ENCODE results near the gene SMC1B.
"Not testable (repeated sequence)": the region's sequence is repeated elsewhere in the genome, so short reads cannot be mapped to it uniquely, and the experiment has no call there.

SMC1B gene, protein sequence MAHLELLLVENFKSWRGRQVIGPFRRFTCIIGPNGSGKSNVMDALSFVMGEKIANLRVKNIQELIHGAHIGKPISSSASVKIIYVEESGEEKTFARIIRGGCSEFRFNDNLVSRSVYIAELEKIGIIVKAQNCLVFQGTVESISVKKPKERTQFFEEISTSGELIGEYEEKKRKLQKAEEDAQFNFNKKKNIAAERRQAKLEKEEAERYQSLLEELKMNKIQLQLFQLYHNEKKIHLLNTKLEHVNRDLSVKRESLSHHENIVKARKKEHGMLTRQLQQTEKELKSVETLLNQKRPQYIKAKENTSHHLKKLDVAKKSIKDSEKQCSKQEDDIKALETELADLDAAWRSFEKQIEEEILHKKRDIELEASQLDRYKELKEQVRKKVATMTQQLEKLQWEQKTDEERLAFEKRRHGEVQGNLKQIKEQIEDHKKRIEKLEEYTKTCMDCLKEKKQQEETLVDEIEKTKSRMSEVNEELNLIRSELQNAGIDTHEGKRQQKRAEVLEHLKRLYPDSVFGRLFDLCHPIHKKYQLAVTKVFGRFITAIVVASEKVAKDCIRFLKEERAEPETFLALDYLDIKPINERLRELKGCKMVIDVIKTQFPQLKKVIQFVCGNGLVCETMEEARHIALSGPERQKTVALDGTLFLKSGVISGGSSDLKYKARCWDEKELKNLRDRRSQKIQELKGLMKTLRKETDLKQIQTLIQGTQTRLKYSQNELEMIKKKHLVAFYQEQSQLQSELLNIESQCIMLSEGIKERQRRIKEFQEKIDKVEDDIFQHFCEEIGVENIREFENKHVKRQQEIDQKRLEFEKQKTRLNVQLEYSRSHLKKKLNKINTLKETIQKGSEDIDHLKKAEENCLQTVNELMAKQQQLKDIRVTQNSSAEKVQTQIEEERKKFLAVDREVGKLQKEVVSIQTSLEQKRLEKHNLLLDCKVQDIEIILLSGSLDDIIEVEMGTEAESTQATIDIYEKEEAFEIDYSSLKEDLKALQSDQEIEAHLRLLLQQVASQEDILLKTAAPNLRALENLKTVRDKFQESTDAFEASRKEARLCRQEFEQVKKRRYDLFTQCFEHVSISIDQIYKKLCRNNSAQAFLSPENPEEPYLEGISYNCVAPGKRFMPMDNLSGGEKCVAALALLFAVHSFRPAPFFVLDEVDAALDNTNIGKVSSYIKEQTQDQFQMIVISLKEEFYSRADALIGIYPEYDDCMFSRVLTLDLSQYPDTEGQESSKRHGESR

DNA sequence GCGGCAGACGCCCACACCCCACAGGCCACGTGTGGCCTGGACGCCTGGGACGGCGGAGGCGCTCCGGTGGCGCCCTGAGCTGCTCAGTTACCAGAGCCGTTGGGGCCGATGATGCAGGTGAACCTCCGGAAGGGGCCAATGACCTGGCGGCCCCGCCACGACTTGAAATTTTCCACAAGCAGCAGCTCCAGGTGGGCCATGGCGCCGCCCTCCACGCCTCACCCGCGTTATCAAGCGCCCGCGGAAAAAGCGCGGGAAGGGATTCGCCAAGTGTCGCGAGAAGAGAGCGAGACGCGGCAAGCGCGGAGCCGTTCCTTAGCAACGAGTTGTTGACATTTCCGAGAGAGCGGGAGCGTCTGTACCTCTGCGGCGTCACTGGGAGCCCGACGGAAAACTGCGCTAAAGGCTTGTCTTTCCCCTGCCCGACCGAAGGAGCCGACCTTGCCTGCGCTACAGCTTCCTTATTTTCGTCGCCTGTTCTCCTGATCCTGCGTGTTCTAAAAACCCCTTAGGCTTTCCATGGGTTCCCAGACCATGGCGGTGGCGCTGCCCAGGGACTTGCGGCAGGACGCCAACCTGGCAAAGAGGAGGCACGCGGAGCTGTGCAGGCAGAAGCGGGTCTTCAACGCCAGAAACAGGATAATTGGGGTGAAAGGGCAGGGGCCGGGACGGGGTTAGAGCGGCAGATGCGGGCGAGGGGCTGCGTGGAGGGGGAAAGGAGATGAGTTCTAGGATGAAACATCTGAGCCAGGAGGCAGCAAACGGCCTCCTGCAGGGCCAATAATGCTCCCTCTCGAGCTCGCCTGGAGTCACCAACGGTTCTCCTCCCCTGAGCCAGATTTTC, at the start of gene SMC1B, which contains the start of gene RIBC2:
Gene SMC1B (minus strand): TSS at position 232 of the 844 bp plus-strand sequence. CDS start 32 bp downstream, at position 200.
Gene RIBC2 (plus strand): TSS at position 326 of the 844 bp plus-strand sequence. CDS start 194 bp downstream, at position 520.
- DNase-seq: peak; percentile 69

DNA sequence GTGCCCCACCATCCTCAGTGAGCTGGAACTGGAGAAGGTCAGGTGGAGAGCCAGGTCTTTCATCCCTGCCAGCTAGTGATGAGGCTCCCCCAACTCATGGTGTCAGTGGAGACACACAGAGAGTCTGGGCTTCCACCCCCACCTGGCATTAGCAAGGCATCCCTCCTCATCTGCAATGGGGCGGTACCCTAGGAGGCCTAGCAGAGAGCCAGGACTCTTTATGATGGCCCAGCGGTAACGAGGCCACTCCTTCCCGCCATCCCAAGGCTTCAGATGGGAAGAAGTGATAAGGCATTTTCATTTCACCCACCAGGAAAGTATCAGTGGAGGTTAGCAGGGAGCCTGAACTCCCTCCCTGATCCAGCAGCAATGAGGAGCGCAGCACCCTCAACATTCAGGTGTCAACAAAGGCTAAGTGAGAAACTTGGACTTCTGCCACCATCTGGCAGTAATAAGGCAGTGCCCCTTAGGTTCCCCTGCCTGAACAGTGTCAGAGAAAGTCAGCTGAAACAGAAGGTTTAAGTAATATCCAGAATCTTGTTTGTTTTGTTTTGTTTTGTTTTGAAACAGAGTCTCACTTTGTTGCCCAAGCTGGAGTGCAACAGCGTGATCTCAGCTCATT, 48.7 kb upstream of the SMC1B start:
- DNase-seq: peak; percentile 48

DNA sequence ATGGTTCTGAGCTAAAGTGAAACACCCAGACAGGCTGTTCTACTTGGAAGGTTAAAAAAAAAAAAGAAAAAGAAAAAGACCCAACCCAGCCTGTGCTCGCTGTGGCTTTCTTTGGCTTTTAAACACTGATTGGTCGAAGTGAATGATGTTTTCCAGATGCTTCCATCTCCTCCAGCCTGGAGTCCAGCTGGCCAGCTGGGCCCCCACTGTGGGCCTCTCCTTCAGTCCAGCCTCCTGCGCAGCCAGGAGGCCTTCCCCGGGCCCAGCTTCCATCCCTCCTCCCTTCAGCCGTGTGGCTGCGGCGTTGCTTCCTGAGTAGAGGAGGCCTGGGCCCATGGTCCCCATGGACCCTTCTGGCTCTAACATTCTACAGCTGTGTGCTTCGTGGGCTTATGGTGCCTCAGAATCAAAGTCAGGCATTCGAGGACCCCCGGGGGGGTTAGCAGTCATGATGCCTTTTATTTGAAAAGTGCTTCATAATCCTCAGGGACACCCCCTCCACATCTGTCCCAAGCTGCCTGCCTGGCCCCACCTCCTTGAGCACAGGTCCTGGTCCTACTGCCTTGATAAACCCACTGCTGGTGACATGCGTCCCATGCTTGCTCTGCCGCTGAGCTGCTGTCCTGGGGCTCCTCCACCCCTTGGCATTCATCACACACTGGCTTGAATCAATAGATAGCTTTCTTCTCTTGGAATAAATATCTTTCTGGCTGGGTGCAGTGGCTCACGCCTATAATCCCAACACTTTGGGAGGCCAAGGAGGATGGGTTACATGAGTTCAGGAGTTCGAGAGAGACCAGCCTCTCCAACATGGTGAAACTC, 47.1 kb upstream of the SMC1B start:
- no peak for DNase-seq

DNA sequence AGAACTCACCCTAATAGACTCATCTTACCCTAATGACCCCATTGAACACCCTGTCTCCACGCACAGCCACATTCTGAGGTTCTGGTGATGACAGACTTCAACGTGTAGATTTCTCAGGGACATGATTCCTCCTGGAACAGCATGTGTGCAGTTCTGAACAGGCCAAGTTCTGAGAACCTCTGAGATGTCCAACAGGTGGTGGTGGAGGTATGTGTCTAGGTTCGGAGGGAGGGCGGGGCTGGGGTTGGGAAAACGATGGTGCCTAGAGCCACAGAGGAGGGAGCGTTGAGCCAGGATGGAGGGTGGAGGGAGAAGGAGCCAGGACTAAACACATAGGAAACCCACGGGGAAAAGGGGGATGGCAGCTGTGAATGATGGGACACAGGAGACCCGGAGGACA, 45.8 kb upstream of the SMC1B start:
- DNase-seq: no peak

DNA sequence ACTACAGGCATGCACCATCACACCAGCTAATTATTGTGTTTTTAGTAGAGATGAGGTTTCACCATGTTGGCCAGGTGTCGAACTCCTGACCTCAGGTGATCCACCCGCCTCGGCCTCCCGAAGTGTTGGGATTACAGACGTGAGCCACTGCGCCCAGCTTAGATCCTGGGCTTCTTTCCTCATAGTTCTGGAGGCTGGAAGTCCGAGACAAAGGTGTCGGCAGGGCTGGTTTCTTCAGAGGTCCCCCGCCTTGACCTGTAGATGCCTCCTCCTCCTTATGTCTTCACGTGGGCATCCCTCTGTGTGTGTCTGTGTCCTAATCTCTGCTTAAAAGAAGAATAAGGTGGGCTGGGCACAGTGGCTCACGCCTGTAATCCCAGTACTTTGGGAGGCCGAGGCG, 45.1 kb upstream of the SMC1B start:
- no peak for DNase-seq

DNA sequence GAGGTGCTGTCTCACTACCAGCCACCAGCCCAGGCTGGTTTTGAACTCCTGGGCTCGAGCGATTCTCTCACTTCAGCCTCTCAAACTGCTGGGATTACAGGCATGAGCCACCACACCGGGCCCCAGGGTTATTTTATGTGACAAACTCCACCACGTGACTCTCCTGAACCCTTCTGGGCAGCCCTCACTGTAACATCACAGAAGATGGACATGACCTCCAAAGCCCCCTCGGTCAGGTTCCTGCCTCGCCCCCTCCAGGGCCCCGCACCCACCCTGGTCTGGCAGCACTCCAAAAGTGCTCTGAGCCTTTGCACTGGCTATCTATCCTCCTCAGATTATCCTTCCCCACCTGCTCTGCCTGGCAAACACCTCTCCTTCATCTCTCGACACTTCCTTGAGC, 43.4 kb upstream of the SMC1B start:
- DNase-seq: no peak

DNA sequence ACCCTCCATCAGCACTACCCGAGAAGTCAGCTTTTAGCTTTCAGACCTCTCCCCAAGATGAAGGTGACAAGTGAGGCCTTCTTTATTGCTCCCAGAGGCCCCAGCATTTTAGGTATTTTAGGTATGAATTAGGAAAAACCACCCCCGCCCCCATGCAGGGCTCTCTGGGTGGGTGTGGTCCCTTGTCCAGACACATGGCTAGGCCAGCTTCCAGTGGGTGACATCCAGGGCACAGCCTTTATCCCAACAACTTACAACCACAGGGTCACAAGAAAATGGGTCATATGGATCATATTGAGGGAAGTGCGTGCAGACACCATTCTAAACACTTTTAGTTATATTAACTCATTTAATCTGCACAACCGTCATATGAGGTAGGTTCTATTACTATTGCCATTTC, 42.2 kb upstream of the SMC1B start:
- no peak for DNase-seq

DNA sequence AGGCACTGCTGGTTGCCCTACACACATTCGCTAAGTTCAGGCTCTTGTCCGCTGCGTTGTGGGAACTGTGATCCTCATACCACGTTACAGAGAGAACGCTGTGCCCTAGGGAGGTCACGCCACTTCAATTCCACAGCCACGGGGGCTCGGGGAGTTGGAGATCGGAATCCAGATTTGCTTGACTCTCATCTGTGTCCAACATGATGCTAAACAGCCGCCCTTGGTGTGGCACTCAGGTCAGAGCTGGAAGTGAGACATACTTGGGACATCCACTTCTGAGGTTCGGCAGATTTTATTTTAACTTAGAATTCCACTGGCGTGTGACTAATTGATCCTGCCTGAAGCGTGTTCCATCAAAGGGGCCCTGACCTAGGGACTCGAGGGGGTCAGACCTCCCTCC, 41.8 kb upstream of the SMC1B start:
- no peak for DNase-seq

DNA sequence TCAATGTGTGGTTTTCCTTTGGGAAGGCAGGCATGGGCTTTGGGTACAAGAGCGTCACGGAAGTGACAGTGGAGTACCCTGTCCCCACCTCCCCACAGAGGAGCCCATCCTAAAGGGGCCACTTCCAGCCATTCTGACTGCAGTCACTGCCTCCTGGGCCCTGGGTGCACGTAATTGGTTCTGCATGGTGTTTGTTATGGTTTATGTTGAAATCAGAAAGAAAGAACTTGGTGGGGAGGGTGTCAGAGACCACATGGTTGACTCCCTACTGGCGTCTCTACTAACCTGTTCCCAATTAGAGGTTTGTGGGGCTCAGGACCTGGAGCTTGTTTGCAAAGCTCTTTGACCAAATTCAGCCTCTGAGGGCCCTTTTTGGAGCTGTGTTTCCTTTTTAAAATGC, 40.9 kb upstream of the SMC1B start:
- DNase-seq: no peak

DNA sequence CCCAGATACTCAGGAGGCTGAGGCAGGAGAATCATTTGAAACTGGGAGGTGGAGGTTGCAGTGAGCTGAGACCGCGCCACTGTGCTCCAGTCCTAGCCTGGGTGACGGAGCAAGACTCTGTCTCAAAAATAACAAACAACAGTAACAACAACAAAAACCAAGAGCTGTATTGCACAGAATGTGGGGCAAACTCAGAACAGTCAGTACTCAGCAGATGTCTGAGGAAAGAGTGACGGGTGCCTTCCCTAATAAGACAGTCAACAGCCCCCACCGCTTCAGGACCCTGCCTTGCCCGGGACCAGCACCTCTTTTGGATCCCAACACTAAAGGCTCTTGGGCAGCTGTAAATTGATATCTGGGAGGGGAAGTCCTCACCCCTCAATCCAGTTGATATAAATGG, 40.4 kb upstream of the SMC1B start:
- DNase-seq: no peak

DNA sequence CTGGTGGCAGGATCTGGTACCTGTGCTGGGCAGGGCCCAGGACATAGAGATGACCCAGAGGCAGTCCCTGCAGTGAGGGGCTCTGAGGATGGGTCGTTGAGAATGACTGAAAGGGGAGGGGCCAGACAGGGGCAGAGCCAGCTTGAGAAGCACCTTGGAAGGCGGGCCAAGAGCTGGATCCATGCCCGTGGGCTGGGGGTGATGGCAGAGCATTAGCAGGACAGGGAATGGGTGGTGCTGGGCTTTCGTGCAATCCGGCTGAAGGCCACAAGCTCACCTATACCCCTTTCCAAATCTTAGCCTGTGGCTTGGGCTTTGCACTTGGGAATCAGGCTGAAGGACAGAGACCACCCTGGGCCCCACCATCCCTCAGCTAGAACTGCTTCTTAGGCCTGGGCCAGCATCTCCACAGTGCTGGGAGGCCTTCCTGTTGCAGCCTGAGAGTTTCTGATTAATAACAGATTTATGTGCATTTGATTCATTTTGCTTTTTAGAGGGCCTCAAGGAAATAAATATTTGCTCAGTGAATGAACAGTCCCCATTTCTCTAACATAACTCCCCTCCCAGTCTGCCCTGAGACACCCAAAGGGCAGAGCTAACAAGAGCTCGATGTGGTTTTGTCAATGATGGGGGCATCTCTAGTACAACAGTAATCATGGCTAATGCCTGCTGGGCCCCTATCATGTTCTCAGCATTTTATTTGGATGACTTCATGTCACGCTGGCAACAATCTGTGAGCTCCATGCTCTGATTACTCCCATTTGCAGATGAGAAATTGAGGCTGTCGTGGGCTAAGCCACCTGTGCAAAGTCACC, 39.4 kb upstream of the SMC1B start:
- no peak for DNase-seq

DNA sequence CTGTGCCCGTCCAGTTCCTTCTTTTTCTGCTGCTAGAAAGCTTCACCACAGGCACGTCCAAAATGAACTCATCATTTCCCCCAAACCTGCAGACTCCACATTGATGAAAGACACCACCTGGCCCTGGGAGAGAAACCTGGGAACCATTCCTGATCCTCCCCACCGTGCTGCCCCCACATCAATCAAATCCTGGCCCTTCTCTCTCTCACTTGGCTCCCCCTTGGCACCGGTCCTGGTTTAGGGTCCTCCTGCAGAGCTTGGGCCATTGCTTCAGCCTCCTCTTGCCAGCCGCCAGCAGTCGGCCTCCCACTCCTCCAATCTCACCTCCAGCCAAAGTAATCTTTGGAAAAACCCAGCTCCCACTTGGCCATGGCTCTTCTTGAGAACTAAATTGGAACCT, 38.6 kb upstream of the SMC1B start:
- no peak for DNase-seq

DNA sequence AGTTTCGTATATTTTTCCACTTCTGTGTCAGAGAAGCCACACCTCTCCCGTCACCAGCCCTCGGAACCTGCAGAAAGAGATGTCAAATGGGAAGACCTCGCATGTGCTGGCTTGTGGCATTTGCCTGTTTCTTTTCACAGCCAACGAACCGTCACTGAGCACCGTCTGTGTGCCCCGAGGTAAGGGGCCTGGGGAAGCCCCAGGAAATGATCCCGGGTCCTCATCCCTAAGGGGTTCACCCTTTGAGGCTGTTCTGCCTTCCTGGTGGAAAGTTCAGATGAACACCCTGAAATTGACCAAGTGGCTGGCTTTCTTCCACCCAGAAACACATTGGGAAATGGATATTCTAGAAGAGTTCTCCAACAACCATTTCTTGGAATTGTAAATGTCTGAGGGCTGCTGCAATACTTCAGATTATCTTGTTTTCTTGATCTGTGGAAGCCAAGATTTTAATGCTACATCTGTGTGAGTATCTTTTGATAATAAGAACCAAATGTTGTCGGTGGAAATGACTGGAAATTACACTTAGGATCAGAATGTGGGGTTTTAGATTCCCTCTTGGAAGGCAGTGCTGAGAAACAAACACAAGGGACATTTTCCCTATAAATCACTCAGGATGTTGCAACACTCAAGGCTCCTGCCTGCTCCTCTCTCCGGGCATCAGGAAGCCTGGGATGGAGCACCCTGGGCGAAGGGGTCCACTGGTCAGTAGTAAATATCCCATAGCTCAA, 37.7 kb upstream of the SMC1B start:
- no peak for DNase-seq

DNA sequence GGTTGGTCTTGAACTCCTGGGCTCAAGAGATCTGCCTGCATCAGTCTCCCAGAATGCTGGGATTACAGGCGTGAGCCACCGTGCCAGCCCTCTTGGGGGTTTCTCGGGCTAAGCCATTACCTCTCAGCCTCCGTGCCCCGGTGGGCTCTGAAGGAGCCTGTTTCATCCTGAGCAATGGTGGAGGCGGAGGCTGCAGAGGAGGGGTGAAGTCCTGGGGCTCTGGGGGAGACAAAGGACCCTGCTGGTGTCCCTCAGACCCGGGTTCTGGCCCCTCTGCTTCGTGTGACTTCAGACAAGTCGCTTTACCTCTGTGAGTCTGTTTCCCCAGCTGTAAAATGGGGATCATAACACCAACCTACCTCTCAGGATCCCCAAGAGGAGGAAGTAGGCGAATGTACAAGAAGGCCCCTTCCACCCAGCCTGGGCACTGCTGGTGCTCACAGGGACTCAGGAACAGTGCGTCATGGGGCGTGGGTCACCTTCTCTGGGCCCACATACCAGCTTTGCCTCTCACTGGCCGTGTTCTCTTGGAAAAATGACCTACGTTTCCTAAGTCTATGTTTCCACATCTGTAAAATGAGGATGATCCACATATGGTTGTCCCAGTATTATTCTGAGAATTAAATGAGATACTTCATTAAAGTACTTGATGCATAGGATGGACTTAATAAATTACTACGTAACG, 36.8 kb upstream of the SMC1B start:
- DNase-seq: no peak

DNA sequence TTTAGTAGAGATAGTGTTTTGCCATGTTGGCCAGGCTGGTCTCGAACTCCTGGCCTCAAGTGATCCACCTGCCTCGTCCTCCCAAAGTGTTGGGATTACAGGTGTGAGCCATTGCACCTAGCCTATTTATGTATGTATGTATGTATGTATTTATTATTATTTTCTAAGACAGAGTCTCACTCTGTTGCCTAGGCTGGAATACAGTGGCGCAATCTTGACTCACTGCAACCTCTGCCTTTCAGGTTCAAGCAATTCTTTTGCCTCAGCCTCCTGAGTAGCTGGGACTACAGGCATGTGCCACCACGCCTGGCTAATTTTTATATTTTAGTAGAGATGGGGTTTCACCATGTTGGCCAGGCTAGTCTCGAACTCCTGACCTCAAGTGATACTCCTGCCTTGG, 36.0 kb upstream of the SMC1B start:
- DNase-seq: not testable (repeated sequence)

DNA sequence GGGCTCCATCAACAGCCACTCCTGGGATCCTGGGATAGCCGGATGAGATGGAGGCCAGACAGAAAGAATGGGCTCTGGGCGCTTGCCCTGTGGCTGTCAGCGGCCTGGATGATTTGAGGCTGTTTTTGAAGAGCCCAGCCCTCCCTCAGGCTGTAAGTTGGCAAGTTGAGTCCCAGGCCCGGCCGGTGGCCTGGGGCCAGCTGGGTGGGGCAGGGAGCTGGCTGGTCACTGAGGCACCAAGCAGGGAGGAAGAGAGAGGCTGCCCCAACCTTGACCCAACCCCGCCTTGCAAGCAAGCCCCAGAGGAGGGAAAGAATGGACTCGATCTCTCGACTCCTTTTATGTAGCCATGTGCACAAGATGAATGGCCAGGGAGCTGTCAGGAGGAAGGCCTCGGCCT, 35.0 kb upstream of the SMC1B start:
- DNase-seq: no peak

DNA sequence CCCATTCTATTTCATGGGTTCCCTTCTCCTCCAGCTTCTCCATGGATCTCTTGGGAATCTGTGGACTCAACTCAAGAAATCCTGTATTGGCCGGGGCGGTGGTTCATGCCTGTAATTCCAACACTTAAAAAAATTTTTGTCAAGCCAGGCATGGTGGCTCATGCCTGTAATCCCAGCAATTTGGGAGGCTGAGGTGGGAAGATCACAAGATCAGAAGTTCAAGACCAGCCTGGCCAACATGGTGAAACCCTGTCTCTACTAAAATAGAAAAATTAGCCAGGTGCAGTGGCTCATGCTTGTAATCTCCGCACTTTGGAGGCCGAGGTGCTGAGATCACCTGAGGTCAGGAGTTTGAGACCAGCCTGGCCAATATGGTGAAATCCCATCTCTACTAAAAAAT, 34.2 kb upstream of the SMC1B start:
- not testable (repeated sequence) for DNase-seq

DNA sequence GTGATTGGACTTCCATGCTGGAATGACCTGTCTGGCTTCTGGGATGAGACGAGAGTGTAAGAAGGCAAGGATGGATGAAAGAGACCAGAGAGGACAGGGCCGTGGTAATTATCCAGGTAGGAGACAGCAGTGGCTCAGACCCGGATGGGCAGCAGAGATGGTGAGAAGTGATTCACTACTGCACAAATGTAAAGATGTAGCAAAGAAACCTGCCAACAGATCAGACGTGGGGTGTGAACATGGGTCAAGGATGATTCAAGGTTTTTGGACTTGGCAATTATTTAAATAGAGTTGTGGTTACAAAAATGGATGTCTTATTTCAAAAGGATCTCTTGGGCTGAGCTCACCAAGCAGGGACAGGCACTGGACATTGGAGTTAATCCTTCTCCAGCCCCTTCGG, 32.8 kb upstream of the SMC1B start:
- DNase-seq: no peak
